ENCODE measurements around the gene SPCS1. TPM values are rescaled to one million over a fixed set of nuclear protein-coding genes. Genes with fewer than 3 reads are reported as not detected.
A peak's percentile ranks its signal among the peaks of the same experiment; 100 is the strongest.

SPCS1 gene
- total RNA-seq, 1 donor from 2014 or later: 142 TPM

GRCh38 chr3:52704611-52705437 is 1.1 kb upstream of the SPCS1 start:
- Histone ChIP-seq H3K4me3 (peak overlapping the region; percentile 81), H3K4me1 (peaks cover 18% of the 10 kb centered on the region), H3K36me3 (peaks cover 8% of the 10 kb centered on the region), H3K27ac (no peak overlapping the region), H3K4me2 (peak overlapping the region; percentile 97), H3K79me2 (ENCODE audit: low read depth) (peaks cover 72% of the 10 kb centered on the region), H3F3A (ENCODE audit: low read depth) (peaks cover 31% of the 10 kb centered on the region), H2AFZ (replicated peaks) (peak overlapping the region; percentile 95), H3K9me3 (ENCODE audit: low read depth) (no peaks in the 10 kb centered on the region), H4K20me1 (ENCODE audit: low read depth) (peaks cover 7% of the 10 kb centered on the region), H3K9ac (peak overlapping the region; percentile 75), H3K27me3 (no peaks in the 10 kb centered on the region)
- Mint-ChIP-seq H3K27me3 (ENCODE audit: insufficient read depth, low read depth) (peaks cover 8% of the 10 kb centered on the region), H3K4me3 (peak overlapping the region; percentile 97), H3K36me3 (peaks cover 9% of the 10 kb centered on the region), H3K4me1 (peaks cover 27% of the 10 kb centered on the region), H3K9me3 (no peaks in the 10 kb centered on the region), H3K27ac (peak overlapping the region; percentile 78)
- no peak for TF ChIP-seq CTCF (IDR thresholded peaks at IDR 0.05)
- no peak for TF ChIP-seq EZH2 (IDR thresholded peaks at IDR 0.05)
- TF ChIP-seq EZH2phosphoT487 (IDR thresholded peaks at IDR 0.05): no peak
- DNase-seq (ENCODE audit: low spot score): peak; percentile 24

GRCh38 chr3:52705438-52705687 is 543 bp upstream of the SPCS1 start:
- DNase-seq (ENCODE audit: low spot score): no peak
- Histone ChIP-seq H3K27ac (no peak overlapping the region), H3K4me2 (peak overlapping the region; percentile 97), H3F3A (ENCODE audit: low read depth) (peaks cover 30% of the 10 kb centered on the region), H3K4me3 (peak overlapping the region; percentile 81), H4K20me1 (ENCODE audit: low read depth) (peaks cover 7% of the 10 kb centered on the region), H3K9me3 (ENCODE audit: low read depth) (no peaks in the 10 kb centered on the region), H3K36me3 (peaks cover 8% of the 10 kb centered on the region), H3K9ac (peak overlapping the region; percentile 75), H3K4me1 (peaks cover 18% of the 10 kb centered on the region), H2AFZ (replicated peaks) (peak overlapping the region; percentile 95), H3K79me2 (ENCODE audit: low read depth) (peaks cover 72% of the 10 kb centered on the region), H3K27me3 (no peaks in the 10 kb centered on the region)
- Mint-ChIP-seq H3K27ac (no peak overlapping the region), H3K4me1 (peaks cover 27% of the 10 kb centered on the region), H3K36me3 (peaks cover 9% of the 10 kb centered on the region), H3K27me3 (ENCODE audit: insufficient read depth, low read depth) (peaks cover 8% of the 10 kb centered on the region), H3K9me3 (no peaks in the 10 kb centered on the region), H3K4me3 (peak overlapping the region; percentile 97)
- TF ChIP-seq CTCF (IDR thresholded peaks at IDR 0.05) (no peak), EZH2 (IDR thresholded peaks at IDR 0.05) (no peak), EZH2phosphoT487 (IDR thresholded peaks at IDR 0.05) (no peak)

GRCh38 chr3:52707585-52707984 is 1.7 kb downstream of the SPCS1 start:
- H3K9ac ChIP-seq: no peak overlapping the region
- H3K36me3 ChIP-seq: peaks cover 16% of the 10 kb centered on the region
- DNase-seq (ENCODE audit: low spot score): no peak
- H3K27ac ChIP-seq: no peak overlapping the region
- peaks cover 49% of the 10 kb centered on the region for H3F3A ChIP-seq (ENCODE audit: low read depth)
- H3K27me3 Mint-ChIP-seq (ENCODE audit: insufficient read depth, low read depth): peaks cover 8% of the 10 kb centered on the region
- H3K9me3 ChIP-seq (ENCODE audit: low read depth): no peaks in the 10 kb centered on the region
- H3K4me2 ChIP-seq: peak overlapping the region; percentile 97
- peaks cover 27% of the 10 kb centered on the region for H3K4me1 Mint-ChIP-seq
- peaks cover 7% of the 10 kb centered on the region for H4K20me1 ChIP-seq (ENCODE audit: low read depth)
- no peaks in the 10 kb centered on the region for H3K9me3 Mint-ChIP-seq
- peak overlapping the region; percentile 80 for H3K4me3 Mint-ChIP-seq
- no peaks in the 10 kb centered on the region for H3K27me3 ChIP-seq
- H3K4me3 ChIP-seq: peak overlapping the region; percentile 81
- H3K27ac Mint-ChIP-seq: no peak overlapping the region
- H3K4me1 ChIP-seq: peaks cover 18% of the 10 kb centered on the region
- no peak overlapping the region for H2AFZ ChIP-seq (replicated peaks)
- H3K36me3 Mint-ChIP-seq: peaks cover 15% of the 10 kb centered on the region
- H3K79me2 ChIP-seq (ENCODE audit: low read depth): peaks cover 52% of the 10 kb centered on the region
- TF ChIP-seq CTCF (IDR thresholded peaks at IDR 0.05) (no peak), EZH2phosphoT487 (IDR thresholded peaks at IDR 0.05) (no peak), EZH2 (IDR thresholded peaks at IDR 0.05) (no peak)

All from neural progenitor cell (in vitro differentiated cells).